H1 (cell line): ENCODE results near the gene PCDHGA8. TPM values are rescaled to one million over a fixed set of nuclear protein-coding genes. Genes with fewer than 3 reads are reported as not detected.

Experiments
- CTCF ChIA-PET: fragments of 300-600 bp; sonication (Branson Sonifier 250); formaldehyde crosslinking; loops from one replicate; lab custom pipeline; 2021; ENCODE audit not compliant: partially characterized antibody; lab: Charles Lee
- POLR2A ChIA-PET: fragments of 300-600 bp; sonication (Branson Sonifier 250); formaldehyde crosslinking; loops from one replicate; lab custom pipeline; 2021; ENCODE audit warnings: inconsistent platforms; ENCODE audit not compliant: partially characterized antibody; lab: Charles Lee
- DNase-seq, 2 experiments: peaks; one replicate each; pipeline versions ENCODE4 v3.0.0 to v3.0.0-alpha.2; 2010 to 2022; ENCODE audit warnings: low spot score in 2 of 2, low read depth in 1 of 2, mixed read lengths in 1 of 2
- FAIRE-seq: peaks from 2 replicates; lab custom pipeline; 2011; peaks lifted over from hg19 to GRCh38; lab: Jason Lieb, UNC
- H2AFZ ChIP-seq: 2 replicates; pipeline ENCODE4 v1.8.1; 2012; ENCODE audit warnings: low read length, inconsistent platforms
- H2AK5ac ChIP-seq: 2 replicates; pipeline ENCODE4 v1.6.1; 2013; ENCODE audit warnings: low read depth, low read length
- H2BK120ac ChIP-seq: replicated peaks from 2 replicates; pipeline ENCODE3; 2013; ENCODE audit warnings: low read depth, low read length, inconsistent platforms
- H2BK12ac ChIP-seq: 2 replicates; pipeline ENCODE4 v1.6.1; 2013; ENCODE audit warnings: low read depth, low read length
- H2BK15ac ChIP-seq: 2 replicates; pipeline ENCODE4 v1.6.1; 2013; ENCODE audit warnings: low read length
- H2BK20ac ChIP-seq: 2 replicates; pipeline ENCODE4 v1.6.1; 2013; ENCODE audit warnings: low read length
- H2BK5ac ChIP-seq: 2 replicates; pipeline ENCODE4 v1.6.1; 2013; ENCODE audit warnings: low read depth, low read length
- H3K14ac ChIP-seq: 2 replicates; pipeline ENCODE4 v1.6.1; 2013; ENCODE audit warnings: inconsistent platforms; ENCODE audit not compliant: insufficient read length
- H3K18ac ChIP-seq: 2 replicates; pipeline ENCODE4 v1.6.1; 2013; ENCODE audit warnings: low read length; ENCODE audit errors: extremely low read depth
- H3K23ac ChIP-seq: 2 replicates; pipeline ENCODE4 v1.6.1; 2013; ENCODE audit warnings: inconsistent platforms; ENCODE audit not compliant: insufficient read length
- H3K23me2 ChIP-seq: 2 replicates; pipeline ENCODE4 v1.6.1; 2013; ENCODE audit warnings: low read depth, low read length
- H3K27ac ChIP-seq: 2 replicates; pipeline ENCODE4 v1.6.1; 2011; ENCODE audit warnings: low read depth, low read length, inconsistent platforms
- H3K27me3 ChIP-seq, 4 experiments: replicated peaks in 1 of 4; 1 replicate in 1 of 4; 2 replicates in 3 of 4; pipeline versions ENCODE4 v1.6.1 to v1.8.1; 2011 to 2013; ENCODE audit warnings: low read length in 3 of 4, mild to moderate bottlenecking in 3 of 4, inconsistent platforms in 2 of 4, mixed read lengths in 2 of 4, moderate library complexity in 1 of 4; ENCODE audit not compliant: control insufficient read depth in 3 of 4, insufficient read depth in 3 of 4; ENCODE audit errors: extremely low read depth in 1 of 4
- H3K36me3 ChIP-seq, 4 experiments: 2 replicates each; pipeline versions ENCODE4 v1.6.1 to v1.8.1; 2011 to 2013; ENCODE audit warnings: mild to moderate bottlenecking in 4 of 4, low read length in 3 of 4, moderate library complexity in 2 of 4, control low read depth in 1 of 4, inconsistent platforms in 1 of 4; ENCODE audit not compliant: insufficient read depth in 4 of 4, control insufficient read depth in 2 of 4
- H3K4ac ChIP-seq: replicated peaks from 2 replicates; pipeline ENCODE3; 2013; ENCODE audit warnings: low read length, low read depth, mixed read lengths, inconsistent platforms; ENCODE audit not compliant: insufficient read length
- H3K4me1 ChIP-seq, 4 experiments: replicated peaks in 1 of 4; 1 replicate in 1 of 4; 2 replicates in 3 of 4; pipeline versions ENCODE4 v1.6.1 to v1.8.1; 2011 to 2013; ENCODE audit warnings: low read length in 3 of 4, inconsistent platforms in 2 of 4, mixed read lengths in 1 of 4; ENCODE audit not compliant: insufficient read depth in 4 of 4, control insufficient read depth in 3 of 4
- H3K4me2 ChIP-seq, 2 experiments: 2 replicates each; pipeline versions ENCODE4 v1.6.1 to v1.8.1; 2011 to 2013; ENCODE audit warnings: low read depth in 2 of 2, low read length in 2 of 2, control low read depth in 1 of 2, inconsistent platforms in 1 of 2, mild to moderate bottlenecking in 1 of 2; ENCODE audit not compliant: insufficient read depth in 1 of 2
- H3K4me3 ChIP-seq, 4 experiments: fragments of 200-600, 300-600 bp in 1 of 4; sonication (generic), shearing (Covaris generic), sonication (Bioruptor Twin) in 1 of 4; 2 replicates each; pipeline versions ENCODE4 v1.5.1 to v1.8.1; 2011 to 2016; ENCODE audit warnings: low read length in 4 of 4, low read depth in 3 of 4, control low read depth in 2 of 4, inconsistent platforms in 2 of 4, mild to moderate bottlenecking in 2 of 4, mixed read lengths in 1 of 4, moderate library complexity in 1 of 4; ENCODE audit not compliant: insufficient read depth in 2 of 4; ENCODE audit errors: extremely low read depth in 1 of 4
- H3K56ac ChIP-seq: replicated peaks from 2 replicates; pipeline ENCODE3; 2013; ENCODE audit warnings: low read depth, mild to moderate bottlenecking, mixed read lengths, low read length, inconsistent platforms; ENCODE audit not compliant: insufficient read length
- H3K79me1 ChIP-seq: 2 replicates; pipeline ENCODE4 v1.6.1; 2013; ENCODE audit warnings: low read depth, low read length, control low read depth
- H3K79me2 ChIP-seq, 2 experiments: 2 replicates each; pipeline versions ENCODE4 v1.6.1 to v1.8.1; 2012 to 2013; ENCODE audit warnings: low read length in 2 of 2, mild to moderate bottlenecking in 2 of 2, inconsistent platforms in 1 of 2; ENCODE audit not compliant: insufficient read depth in 2 of 2, control insufficient read depth in 1 of 2
- H3K9ac ChIP-seq, 4 experiments: replicated peaks in 1 of 4; 1 replicate in 1 of 4; 2 replicates in 3 of 4; pipeline versions ENCODE4 v1.6.1 to v1.8.1; 2011 to 2013; ENCODE audit warnings: low read depth in 3 of 4, low read length in 3 of 4, control low read depth in 2 of 4, mild to moderate bottlenecking in 2 of 4, moderate library complexity in 2 of 4, inconsistent platforms in 1 of 4; ENCODE audit errors: extremely low read depth in 1 of 4
- H3K9me3 ChIP-seq, 2 experiments: 2 replicates each; pipeline versions ENCODE4 v1.6.1 to v1.8.1; 2012 to 2013; ENCODE audit warnings: mild to moderate bottlenecking in 2 of 2, moderate library complexity in 2 of 2, control low read depth in 1 of 2, inconsistent platforms in 1 of 2, low read depth in 1 of 2, low read length in 1 of 2, mixed read lengths in 1 of 2; ENCODE audit not compliant: insufficient read depth in 2 of 2
- H4K20me1 ChIP-seq, 2 experiments: replicated peaks in 1 of 2; 2 replicates each; pipeline versions ENCODE3 to v1.8.1; 2011 to 2013; ENCODE audit warnings: inconsistent platforms in 2 of 2, low read length in 2 of 2, mild to moderate bottlenecking in 1 of 2; ENCODE audit not compliant: insufficient read depth in 2 of 2, control insufficient read depth in 1 of 2
- H4K5ac ChIP-seq: 2 replicates; pipeline ENCODE4 v1.6.1; 2013; ENCODE audit warnings: low read length, low read depth, mixed read lengths, inconsistent platforms; ENCODE audit not compliant: insufficient read length
- H4K8ac ChIP-seq: 2 replicates; pipeline ENCODE4 v1.8.0; 2013; ENCODE audit warnings: mild to moderate bottlenecking, moderate library complexity, low read length, inconsistent platforms; ENCODE audit not compliant: insufficient read depth; ENCODE audit errors: extremely low read depth
- H4K91ac ChIP-seq: replicated peaks from 2 replicates; pipeline ENCODE3; 2013; ENCODE audit warnings: low read length, mixed read lengths, inconsistent platforms; ENCODE audit not compliant: insufficient read length
- HDAC6 ChIP-seq: IDR thresholded peaks from one replicate; pipeline ENCODE4 v1.7.1; 2012; ENCODE audit warnings: low read depth, mild to moderate bottlenecking, inconsistent platforms, low read length, moderate library complexity
- NANOG ChIP-seq: IDR thresholded peaks from 2 replicates; pipeline ENCODE4 v1.6.1; 2011; ENCODE audit warnings: low read length, low read depth, mild to moderate bottlenecking, inconsistent platforms; ENCODE audit not compliant: insufficient read depth, poor library complexity, severe bottlenecking
- POLR2AphosphoS5 ChIP-seq: IDR thresholded peaks from 2 replicates; pipeline ENCODE4 v1.6.1; 2011; ENCODE audit warnings: low read depth, low read length
- SAP30 ChIP-seq: fragments of 300-600 bp; sonication (generic); IDR thresholded peaks from 2 replicates; pipeline ENCODE4 v1.7.1; 2012; ENCODE audit warnings: low read length, moderate library complexity, mild to moderate bottlenecking, inconsistent platforms; ENCODE audit not compliant: insufficient read depth, insufficient replicate concordance
- SUZ12 ChIP-seq: fragments of 200-600 bp; sonication (generic); IDR thresholded peaks from 2 replicates; pipeline ENCODE4 v1.6.1; 2012; ENCODE audit warnings: mild to moderate bottlenecking, inconsistent platforms, low read length, moderate library complexity, mixed read lengths
- WGBS, 2 experiments: shearing (Covaris generic) in 1 of 2; methylation state at CpG; one replicate each; pipeline versions ENCODE4 v1.1.6 to v1.1.7; 2013 to 2015; ENCODE audit warnings: low lambda C conversion rate in 2 of 2, mixed read lengths in 2 of 2, inconsistent platforms in 1 of 2, low coverage in 1 of 2, missing lambda C conversion rate in 1 of 2; ENCODE audit not compliant: insufficient replicate concordance in 2 of 2, insufficient coverage in 1 of 2, insufficient read length in 1 of 2; ENCODE audit errors: extremely low coverage in 1 of 2, missing lambda C conversion rate in 1 of 2; 5-methylcytosine and 5-hydroxymethylcytosine counted together
- polyA plus RNA-seq, 7 experiments: library from polyadenylated mRNA; depleted of rRNA in 3 of 7; stranded (reverse) in 5 of 7; unstranded in 2 of 7; fragments of >200 nt in 5 of 7; fragments of 200-250 nt in 2 of 7; gene quantifications; 1 replicate in 5 of 7; 2 replicates in 1 of 7; 4 replicates in 1 of 7; pipeline versions ENCODE4 v1.2.1 to v1.2.3, GENCODE V29; 2011 to 2013; ENCODE audit warnings: missing spikeins in 2 of 7, mixed read lengths in 2 of 7
- total RNA-seq: library from RNA; stranded (reverse); fragmentation: NEBNext Ultra II Directional; extraction: Animal tissue kit (Norgen Biotek cat#: 25700); gene quantifications from 2 replicates; pipeline ENCODE4 v1.2.1, GENCODE V29; 2021
- TF ChIP-seq, protein P1 (sequence below): IDR thresholded peaks from 2 replicates; pipeline ENCODE4 v1.6.1; 2012; ENCODE audit warnings: inconsistent platforms

PCDHGA8 gene
- total and polyA plus RNA-seq, 2 of the 8 experiments (the other 6 are each of a cell fraction or from before 2014, with no cell fraction given): 0.79 to 1.4 TPM

DNA sequence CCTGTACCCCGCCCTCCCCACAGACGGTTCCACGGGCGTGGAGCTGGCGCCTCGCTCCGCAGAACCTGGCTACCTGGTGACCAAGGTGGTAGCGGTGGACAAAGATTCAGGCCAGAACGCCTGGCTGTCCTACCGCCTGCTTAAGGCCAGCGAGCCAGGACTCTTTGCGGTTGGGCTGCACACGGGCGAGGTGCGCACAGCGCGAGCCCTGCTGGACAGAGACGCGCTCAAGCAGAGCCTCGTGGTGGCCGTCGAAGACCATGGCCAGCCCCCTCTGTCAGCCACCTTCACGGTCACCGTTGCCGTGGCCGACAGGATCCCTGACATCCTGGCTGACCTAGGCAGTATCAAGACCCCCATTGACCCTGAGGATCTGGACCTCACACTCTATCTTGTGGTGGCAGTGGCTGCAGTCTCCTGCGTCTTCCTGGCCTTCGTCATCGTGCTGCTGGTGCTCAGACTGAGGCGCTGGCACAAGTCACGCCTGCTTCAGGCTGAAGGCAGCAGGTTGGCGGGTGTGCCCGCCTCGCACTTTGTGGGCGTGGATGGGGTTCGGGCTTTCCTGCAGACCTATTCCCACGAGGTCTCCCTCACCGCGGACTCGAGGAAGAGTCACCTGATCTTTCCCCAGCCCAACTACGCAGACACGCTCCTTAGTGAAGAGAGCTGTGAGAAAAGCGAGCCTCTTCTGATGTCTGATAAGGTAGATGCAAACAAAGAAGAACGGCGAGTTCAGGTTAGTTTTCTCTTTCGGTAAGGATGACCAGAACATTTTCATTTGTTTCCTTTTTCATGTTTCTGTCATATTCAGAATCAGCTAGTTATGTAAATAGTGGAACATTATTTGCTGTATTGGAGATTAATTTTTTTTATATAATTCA, 26.2 kb upstream of the PCDHGA8 start:
- no peak overlapping the region for H3K9ac ChIP-seq
- CTCF ChIA-PET: interaction anchor here (1.0 to 1.6 kb wide), 5 partner anchors 16 to 179 kb away, joined by 3 to 5 read pairs (median 4); partner anchors contain the start of genes PCDHB9, PCDHGB1 and PCDHGB6

More for the DNA sequence above, 26.2 kb upstream of the PCDHGA8 start:
- H3K4ac ChIP-seq: no peak overlapping the region
- no peak overlapping the region for H2BK12ac ChIP-seq
- POLR2A ChIA-PET: no interaction called here
- no peak overlapping the region for H4K5ac ChIP-seq
- no peak overlapping the region for H2BK5ac ChIP-seq
- no peak for FAIRE-seq
- no peak overlapping the region for H2BK20ac ChIP-seq
- H3K79me2 ChIP-seq: no peaks in the 10 kb centered on the region
- no peak overlapping the region for H3K56ac ChIP-seq
- no peak overlapping the region for H4K91ac ChIP-seq
- no peaks in the 10 kb centered on the region for H4K20me1 ChIP-seq
- TF ChIP-seq, protein P1, sequence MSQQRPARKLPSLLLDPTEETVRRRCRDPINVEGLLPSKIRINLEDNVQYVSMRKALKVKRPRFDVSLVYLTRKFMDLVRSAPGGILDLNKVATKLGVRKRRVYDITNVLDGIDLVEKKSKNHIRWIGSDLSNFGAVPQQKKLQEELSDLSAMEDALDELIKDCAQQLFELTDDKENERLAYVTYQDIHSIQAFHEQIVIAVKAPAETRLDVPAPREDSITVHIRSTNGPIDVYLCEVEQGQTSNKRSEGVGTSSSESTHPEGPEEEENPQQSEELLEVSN: no peak
- TF ChIP-seq NANOG (no peak), SUZ12 (no peak), POLR2AphosphoS5 (no peak), SAP30 (no peak), HDAC6 (no peak)
- WGBS, 2 experiments: 97% methylated on average over 39 of the region's 46 CpGs; no CpG with 5 or more reads in 1 of the 2 experiments
- H2BK120ac ChIP-seq: no peak overlapping the region
- no peaks in the 10 kb centered on the region for H3K23me2 ChIP-seq
- peaks cover 43 to 50% of the 10 kb centered on the region in 2 experiments for H3K9me3 ChIP-seq
- no peak overlapping the region for H2AFZ ChIP-seq
- no peak overlapping the region for H2AK5ac ChIP-seq
- no peak overlapping the region for H3K4me2 ChIP-seq
- DNase-seq: no peak
- H4K8ac ChIP-seq: no peak overlapping the region
- no peaks in the 10 kb centered on the region for H3K27me3 ChIP-seq
- H3K79me1 ChIP-seq: no peaks in the 10 kb centered on the region
- no peak overlapping the region for H3K27ac ChIP-seq
- no peak overlapping the region for H3K4me3 ChIP-seq
- peaks cover 0 to 8% (median 1%) of the 10 kb centered on the region in 4 experiments; a peak in 3 of 8 replicates for H3K36me3 ChIP-seq
- H3K23ac ChIP-seq: no peak overlapping the region
- peaks cover 0 to 3% (median 0%) of the 10 kb centered on the region in 4 experiments; a peak in 1 of 7 replicates for H3K4me1 ChIP-seq
- no peak overlapping the region for H3K18ac ChIP-seq
- H2BK15ac ChIP-seq: no peak overlapping the region
- no peak overlapping the region for H3K14ac ChIP-seq
